D721Med (cell line): ENCODE measurements around the gene SLC50A1.

ENCODE experiments used
- DNase-seq: peaks from one replicate; pipeline ENCODE4 v3.0.0; 2011; ENCODE audit warnings: low spot score; ENCODE audit not compliant: insufficient read length
- FAIRE-seq: peaks from 2 replicates; lab custom pipeline; 2011; peaks lifted over from hg19 to GRCh38; lab: Jason Lieb, UNC
- TF ChIP-seq, protein P1 (sequence below): IDR thresholded peaks from 2 replicates; pipeline ENCODE4 v1.5.1; 2012; ENCODE audit warnings: mild to moderate bottlenecking, control low read depth; ENCODE audit not compliant: insufficient read depth; ENCODE audit errors: missing control alignments

The SLC50A1 gene

DNA sequence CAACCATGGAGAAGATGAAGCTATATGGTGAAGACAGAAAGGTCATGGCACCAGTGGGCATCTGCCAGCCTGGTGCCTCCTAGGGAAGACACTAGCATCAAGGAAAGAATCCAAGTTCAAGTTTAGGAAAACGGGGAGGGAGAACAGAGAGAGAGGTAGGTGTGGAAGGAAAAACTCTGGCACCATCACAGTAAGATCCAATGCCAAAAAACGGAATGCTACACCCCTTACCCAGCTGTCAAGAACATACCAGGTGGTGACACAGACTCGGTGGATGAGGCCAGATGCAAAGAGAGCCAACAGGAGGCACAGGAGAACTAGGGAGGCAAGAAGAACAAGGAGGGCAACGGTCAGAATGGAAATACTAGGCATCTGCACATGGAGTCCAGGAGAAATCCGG, 33.9 kb downstream of the SLC50A1 start:
- FAIRE-seq (no peak), DNase-seq (peak; percentile 5)
- TF ChIP-seq, protein P1, sequence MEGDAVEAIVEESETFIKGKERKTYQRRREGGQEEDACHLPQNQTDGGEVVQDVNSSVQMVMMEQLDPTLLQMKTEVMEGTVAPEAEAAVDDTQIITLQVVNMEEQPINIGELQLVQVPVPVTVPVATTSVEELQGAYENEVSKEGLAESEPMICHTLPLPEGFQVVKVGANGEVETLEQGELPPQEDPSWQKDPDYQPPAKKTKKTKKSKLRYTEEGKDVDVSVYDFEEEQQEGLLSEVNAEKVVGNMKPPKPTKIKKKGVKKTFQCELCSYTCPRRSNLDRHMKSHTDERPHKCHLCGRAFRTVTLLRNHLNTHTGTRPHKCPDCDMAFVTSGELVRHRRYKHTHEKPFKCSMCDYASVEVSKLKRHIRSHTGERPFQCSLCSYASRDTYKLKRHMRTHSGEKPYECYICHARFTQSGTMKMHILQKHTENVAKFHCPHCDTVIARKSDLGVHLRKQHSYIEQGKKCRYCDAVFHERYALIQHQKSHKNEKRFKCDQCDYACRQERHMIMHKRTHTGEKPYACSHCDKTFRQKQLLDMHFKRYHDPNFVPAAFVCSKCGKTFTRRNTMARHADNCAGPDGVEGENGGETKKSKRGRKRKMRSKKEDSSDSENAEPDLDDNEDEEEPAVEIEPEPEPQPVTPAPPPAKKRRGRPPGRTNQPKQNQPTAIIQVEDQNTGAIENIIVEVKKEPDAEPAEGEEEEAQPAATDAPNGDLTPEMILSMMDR: no peak

DNA sequence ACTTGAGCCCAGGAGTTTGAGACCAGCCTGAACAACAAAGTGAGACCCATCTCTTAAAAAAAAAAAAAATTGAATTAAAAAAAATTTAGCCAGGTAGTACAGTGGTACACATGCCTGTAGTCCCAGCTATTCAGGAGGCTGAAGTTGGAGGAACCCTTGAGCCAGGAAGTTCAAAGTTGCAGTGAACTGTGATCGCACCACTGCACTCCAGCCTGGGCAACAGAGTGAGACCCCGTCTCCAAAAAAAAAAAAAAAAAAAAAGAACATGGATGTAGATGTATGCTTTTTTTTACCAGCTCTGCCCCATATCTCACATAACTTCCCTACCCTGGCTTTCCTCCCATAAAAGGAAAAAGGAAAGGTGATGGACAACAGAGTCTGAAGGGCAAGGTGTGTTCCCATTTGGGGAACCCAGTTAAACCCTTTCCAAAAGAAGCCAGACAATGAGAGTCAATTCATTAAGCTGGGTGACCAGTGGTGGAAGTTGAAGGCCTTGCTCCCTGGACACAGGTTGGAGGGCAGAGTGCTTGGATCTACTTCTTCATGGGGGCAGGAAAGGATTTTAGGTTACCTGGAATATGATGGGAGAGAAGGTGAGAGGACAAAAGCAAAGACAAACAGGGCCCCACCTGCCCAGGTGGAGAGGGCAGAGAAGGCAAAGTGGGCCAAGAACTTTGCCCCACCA, 34.6 kb downstream of the SLC50A1 start:
- FAIRE-seq: no peak
- peak; percentile 7 for DNase-seq
- TF ChIP-seq, protein P1: no peak

DNA sequence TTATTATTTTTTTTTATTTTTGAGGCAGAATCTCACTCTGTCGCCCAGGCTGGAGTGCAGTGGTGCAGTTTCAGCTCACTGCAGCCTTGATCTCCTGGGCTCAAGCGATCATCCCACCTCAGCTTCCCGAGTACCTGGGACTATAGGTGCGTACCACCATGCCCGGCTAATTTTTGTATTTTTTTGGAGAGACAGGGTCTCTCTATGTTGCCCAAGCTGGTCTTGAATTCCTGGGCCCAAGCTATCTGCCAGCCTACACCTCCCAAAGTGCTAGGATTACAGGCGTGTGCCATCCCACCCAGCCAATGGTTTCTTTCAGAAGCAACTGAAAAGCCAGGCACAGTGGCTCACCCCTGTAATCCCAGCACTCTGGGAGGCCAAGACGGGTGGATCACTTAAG, 35.2 kb downstream of the SLC50A1 start:
- FAIRE-seq (no peak), DNase-seq (no peak)
- TF ChIP-seq, protein P1: no peak

DNA sequence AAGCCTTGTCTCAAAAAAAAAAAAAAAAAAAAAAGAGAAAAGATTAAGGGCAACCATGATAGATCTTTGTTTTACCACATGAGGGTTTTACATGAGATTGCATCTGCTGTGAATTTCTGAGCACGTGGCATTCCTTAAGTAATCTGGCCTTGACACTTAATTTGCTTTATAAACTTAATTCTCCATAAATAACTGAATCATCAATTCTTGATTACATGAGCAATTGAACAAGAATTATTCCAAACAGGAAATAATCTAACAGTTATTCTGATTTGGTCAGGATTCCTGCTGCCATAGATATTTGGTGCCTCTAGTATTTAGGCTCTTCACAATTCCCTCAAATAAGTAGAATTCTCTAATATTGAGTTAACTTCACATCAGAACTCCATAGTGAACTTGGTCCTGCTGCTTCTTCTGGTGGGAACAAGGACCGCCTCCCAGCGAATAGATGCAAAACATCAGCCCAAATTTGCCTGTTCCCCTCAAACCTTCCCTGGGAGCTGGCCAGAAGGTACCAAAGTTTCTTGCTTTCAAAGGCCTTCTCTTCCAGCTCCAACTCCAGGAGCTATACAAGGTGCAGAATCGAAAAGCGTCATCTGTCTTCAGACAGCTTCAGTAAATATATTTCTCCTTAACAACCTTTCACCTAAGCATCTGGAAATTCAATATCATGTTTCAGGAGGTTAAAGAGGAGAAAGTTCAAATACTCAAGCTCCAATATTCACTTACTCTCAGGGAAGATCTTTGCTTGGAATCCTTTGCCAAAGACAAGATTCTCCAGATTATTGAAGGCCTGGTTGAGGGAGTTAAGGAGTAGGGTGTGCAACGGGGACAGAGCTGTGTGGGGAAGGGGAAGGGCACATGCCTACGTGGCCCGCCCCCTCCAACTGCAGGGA, 36.4 kb downstream of the SLC50A1 start:
- peak; percentile 44 for FAIRE-seq
- DNase-seq: no peak
- TF ChIP-seq, protein P1: no peak

DNA sequence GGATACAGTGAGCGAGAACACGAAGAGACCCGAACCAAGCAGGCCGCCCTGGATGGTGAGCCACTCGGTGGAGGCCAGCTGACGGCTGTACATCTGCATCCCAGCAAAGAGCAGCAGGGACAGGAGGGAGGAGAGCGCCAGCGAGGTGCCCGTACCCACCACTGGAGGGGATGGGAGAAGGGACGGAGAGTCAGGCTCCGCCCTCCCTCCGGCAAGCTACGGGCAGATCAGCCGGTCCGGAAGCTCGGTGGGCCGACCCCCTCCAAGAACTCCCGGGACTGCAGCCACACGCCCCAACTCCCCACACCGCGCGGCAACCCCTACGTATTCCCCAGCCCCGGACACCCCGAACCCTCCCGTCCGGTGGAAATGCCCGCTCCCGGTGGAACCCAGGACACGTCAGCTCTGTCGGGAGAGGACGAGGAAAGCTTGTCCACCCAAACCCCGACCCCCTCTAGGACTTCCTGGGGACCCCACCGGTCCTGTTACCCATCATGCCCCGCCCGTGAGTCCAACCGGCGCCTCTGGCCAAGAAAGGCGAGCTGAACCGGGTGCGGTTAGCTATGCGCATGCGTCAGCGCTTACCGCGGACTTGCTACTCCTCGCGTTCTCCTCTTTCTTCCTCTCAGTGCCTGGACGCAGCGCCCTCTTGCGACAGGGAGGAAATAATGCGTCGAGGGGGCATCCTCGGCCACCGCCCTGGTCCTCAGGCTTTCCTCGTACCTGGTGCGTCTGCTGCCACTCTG, 37.3 kb downstream of the SLC50A1 start, which contains the start of gene KRTCAP2:
KRTCAP2 (minus strand) TSS at position 573 of the 746 bp plus-strand sequence; CDS start at position 493, 80 bp downstream.
- FAIRE-seq (peak; percentile 61), DNase-seq (peak; percentile 100)
- TF ChIP-seq, protein P1: peak; percentile 99

DNA sequence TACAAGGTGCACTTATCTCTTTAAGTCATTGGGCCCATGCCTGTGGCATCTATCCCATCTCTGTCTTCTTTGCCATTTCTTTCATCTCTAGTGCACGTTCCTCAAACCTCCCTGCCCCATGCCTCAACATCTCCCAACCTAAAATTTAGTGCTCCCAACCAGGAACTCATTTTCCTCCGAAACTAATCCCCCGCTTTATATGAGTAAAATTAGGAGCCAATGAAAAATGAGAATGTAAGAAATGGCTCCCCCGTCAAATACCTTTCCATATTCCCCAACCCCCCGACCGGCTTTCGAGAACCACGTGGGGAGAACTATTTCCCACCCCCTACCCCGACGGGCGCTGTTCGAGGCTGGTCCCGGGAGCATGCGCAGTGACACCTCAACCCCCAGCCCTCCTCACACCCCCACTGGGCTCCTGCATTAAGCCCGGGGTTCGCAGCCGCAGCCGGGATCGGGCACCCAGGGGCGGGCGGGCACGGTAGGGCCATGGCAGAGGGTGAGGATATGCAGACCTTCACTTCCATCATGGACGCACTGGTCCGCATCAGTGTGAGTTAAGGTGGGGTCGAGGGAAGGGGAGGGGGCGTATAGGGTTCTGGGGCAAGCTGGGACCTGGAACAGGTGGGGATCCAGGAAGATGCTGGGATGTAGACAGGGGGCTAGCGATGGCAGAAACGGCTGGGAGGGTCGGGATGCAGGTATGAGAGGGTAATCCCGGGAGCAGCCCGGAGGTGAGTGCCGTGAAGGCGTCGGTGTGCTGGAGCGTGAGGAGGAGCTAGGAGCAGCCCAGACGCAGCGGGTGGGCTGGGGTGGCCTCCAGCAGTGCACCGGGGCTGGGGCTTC, 38.0 kb downstream of the SLC50A1 start, which contains the start of gene TRIM46:
TRIM46 (plus strand) TSS at position 372 of the 846 bp plus-strand sequence; CDS start at position 490, 118 bp downstream.
- FAIRE-seq (no peak), DNase-seq (peak; percentile 99)
- TF ChIP-seq, protein P1: no peak
